CD4-positive, alpha-beta T cell treated with Interleukin-10 for 1 hour (primary cell): ENCODE measurements around the gene ZNG1A.
"Not testable (repeated sequence)": the region's sequence is repeated elsewhere in the genome, so short reads cannot be mapped to it uniquely, and the experiment has no call there.

Experiments
- DNase-seq: peaks from one replicate; pipeline ENCODE4 v3.0.0-alpha.2; 2020

The ZNG1A gene

DNA sequence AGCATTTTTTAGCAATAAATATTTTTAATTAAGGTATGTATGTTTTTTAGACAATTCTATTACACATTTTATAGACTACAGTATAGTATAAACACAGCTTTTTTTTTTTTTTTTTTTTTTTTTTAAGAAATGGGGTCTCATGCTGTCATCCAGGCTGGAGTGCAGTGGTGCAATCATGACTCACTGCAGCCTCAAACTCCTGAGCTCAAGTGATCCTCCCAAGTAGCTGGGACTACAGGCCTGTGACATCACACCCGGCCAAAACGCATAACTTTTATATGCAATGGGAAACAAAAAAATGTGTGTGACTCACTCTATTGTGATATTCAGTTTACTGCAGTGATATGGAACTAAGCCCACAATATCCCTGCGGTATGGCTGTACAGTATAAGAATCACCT lies 9.1 kb downstream of the ZNG1A start:
- not testable (repeated sequence) for DNase-seq

DNA sequence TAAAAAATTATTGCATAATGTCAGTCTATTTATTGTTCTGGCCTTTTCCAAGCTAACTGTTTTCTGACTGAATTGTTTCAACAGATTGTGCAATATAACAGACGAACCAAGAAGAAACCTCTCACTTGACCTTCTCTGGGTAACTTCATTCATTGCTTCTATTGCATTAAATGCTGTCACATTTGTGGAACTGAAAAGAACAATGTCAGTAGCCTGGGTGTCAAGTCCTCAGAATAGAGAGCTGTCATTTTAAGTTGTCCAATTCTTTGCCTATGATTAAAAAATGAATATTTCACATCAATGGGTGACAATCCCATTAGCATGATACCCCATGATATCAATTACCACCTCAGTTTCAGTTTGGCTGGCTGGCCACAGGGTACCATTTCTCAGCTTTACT lies 19.0 kb downstream of the ZNG1A start:
- DNase-seq: not testable (repeated sequence)

DNA sequence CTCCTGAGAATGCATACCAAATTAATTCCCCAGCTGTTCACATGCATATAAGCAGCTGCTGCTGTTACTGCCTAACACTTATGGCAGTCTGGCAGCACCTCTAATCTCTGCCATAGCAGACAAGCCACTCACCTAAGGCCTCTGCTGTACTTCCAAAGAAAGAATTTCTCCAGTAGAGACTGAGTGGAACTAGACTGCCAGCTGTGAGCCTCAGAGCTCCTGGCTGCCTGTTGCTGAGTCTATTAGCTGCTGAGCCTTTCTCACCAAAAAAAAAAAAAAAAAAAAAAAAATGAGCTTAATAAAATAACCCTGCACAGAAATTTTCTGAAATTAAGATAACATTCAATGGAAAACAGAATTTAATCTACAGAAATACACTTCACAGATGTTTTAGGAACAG lies 27.7 kb downstream of the ZNG1A start:
- DNase-seq: not testable (repeated sequence)

DNA sequence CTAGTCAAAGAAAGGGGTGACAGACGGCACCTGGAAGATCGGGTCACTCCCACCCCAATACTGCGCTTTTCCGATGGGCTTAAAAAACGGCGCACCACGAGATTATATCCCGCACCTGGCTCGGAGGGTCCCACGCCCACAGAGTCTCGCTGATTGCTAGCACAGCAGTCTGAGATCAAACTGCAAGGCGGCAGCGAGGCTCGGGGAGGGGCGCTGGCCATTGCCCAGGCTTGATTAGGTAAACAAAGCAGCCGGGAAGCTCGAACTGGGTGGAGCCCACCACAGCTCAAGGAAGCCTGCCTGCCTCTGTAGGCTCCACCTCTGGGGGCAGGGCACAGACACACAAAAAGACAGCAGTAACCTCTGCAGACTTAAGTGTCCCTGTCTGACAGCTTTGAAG lies 39.0 kb downstream of the ZNG1A start:
- not testable (repeated sequence) for DNase-seq

DNA sequence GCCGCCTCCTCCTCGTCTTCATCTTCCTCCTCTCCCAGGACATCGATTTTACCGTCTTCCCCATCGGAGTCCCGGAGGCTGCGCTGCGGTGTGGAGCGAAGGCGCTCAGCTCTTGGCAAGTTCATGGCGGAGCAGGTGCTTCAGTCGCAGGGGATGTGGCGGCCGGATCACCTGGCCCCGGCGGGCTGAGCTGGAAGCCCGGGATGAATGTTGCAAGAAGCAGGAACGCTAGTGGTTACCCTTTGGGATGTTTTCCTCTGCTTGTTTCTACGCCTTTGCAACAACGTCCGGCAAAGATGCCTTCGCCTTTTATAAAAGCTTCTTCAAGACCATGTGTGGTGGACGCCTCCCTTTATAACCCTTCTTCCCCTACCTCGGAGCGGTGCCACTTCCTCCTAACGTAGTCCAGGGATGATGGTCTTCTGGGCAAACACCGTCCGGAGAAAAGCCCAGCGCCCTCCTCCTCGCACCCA lies 60.8 kb downstream of the ZNG1A start, which contains the start of gene FOXD4:
Gene FOXD4 (minus strand): TSS at position 423 of the 473 bp plus-strand sequence. CDS start 298 bp downstream, at position 125.
- DNase-seq: not testable (repeated sequence)

DNA sequence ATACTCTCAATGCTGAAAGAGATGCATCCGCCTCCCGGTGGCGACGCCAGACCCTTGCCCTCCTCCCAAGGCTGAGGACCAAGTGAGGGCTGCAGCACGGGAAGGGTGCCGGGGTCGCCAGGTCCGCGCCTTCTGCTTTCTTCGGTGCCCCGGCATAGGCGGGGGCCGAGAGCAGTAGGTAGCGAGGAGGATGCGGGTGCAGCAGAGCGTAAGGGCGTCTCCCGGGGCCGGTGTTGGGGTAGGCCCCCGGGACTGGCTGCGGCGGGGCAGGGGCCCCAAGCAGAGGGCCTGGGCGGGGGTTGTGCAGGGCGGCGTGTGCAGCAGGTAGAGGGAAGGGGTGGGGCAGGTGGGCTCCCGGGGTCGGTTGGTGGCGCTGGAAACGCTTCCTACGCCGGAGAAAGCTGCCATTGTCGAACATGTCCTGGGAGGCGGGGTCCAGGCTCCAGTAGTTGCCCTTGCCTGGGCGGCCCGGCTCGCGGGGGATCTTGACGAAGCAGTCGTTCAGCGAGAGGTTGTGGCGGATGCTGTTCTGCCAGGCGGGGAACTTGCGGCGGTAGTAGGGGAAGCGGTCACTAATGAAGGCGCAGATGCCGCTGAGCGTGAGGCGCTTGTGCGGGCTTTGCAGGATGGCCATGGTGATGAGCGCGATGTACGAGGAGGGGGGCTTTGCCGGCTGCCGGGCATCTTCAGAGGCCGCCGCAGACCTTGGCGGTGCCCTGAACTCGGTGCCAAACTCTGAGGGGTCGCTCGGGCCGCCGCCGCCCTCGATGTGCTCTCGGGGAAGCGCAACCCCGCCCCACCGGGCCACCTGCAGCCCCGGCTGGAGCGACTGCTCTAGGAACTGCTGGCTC lies 61.5 kb downstream of the ZNG1A start:
- DNase-seq: peak; percentile 11

DNA sequence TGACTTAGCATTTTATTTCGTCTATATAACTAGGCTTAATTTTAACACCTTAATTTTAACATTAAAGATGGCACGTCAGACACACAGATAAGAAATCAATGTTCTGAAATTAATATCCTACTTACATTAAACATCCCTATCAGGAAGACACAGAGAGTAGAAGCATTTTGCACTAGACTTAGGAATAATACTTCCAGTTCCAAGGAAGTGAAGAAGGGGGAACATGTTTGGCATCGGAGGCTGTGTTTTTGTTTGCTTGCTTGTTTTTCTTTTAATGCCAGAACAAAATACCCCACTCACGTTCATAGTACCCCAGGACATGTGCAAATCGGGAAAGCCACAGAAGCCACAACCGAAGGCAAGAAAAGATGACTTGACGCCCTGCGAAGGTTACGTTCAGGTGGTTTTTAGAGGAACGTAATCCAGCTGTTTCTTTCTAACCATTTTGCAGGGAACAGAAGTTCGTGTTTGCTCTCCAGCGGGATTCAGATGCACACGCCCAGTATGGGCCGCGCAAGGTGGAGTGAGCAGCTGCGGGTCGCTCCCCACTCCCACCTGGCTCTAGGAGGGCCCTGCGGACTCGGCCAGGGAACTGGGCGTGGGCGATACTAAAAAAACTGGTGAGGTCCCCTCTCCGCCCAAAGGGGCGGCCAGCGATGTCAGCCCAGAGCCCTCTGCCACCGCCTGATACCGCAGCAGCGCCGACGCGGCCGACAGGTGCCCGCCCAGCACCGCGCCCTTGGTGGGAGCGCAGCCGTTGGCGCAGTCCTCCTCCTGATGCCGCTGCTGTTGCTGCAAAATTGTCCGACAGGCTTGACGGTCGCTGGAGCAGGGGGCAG lies 62.4 kb downstream of the ZNG1A start:
- DNase-seq: not testable (repeated sequence)

DNA sequence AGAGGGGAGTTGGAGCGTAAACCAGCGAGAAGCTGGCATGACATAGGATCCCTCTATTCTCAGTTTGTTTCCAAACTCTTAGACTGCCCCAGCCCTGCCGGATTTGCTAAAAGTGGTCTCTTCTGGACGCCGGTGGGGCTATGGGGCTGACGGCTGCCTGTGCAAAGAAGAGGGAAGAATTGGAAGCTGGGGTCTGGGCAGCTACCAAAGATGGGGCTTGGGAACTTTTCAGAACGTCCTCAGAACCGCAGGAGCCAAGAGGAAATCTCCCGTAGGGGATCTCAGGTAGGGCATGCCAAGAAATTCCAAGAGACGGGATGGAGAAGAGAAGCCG lies 63.8 kb downstream of the ZNG1A start:
- not testable (repeated sequence) for DNase-seq

DNA sequence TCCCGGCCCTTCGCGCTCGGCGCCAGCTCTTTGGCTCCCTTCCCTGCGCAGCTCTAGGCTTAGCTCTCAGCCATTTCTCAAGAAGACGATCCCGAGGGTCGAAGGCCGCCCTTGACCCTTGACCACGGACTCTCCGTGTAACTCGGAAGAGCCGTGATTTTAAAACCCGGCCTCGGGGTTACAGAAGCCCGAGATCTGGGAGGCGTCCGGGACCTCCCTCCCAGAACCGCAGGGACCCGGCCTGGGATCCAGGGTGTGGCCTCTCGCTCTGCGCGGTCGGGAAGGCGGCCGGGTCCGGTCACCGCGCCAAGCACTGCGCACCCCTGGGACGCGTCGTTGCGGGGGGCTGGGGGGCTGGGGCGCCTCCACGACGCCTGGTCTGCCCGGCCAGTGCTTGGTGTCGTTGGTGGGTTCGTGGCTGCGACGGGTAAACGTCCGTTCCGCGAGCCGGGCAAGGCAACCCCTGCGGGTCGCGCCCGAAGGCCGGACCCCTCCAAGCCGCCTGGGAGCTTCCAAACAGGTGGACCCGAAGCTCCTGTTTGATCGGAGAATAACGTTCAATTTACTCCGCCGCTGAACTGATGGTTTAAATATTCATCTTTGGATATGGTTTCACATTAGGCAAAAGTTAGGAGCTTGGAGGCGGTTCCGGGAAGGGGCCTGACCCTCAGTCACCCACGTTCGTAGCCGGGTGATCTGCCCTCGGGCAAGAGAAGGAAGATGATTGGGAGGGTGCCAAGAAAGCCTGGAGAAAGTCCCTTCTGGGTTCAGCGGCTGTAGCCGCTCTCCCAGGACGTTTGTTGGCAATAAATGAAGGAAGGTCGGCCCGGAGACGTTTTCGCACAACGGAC lies 64.4 kb downstream of the ZNG1A start:
- peak; percentile 19 for DNase-seq

DNA sequence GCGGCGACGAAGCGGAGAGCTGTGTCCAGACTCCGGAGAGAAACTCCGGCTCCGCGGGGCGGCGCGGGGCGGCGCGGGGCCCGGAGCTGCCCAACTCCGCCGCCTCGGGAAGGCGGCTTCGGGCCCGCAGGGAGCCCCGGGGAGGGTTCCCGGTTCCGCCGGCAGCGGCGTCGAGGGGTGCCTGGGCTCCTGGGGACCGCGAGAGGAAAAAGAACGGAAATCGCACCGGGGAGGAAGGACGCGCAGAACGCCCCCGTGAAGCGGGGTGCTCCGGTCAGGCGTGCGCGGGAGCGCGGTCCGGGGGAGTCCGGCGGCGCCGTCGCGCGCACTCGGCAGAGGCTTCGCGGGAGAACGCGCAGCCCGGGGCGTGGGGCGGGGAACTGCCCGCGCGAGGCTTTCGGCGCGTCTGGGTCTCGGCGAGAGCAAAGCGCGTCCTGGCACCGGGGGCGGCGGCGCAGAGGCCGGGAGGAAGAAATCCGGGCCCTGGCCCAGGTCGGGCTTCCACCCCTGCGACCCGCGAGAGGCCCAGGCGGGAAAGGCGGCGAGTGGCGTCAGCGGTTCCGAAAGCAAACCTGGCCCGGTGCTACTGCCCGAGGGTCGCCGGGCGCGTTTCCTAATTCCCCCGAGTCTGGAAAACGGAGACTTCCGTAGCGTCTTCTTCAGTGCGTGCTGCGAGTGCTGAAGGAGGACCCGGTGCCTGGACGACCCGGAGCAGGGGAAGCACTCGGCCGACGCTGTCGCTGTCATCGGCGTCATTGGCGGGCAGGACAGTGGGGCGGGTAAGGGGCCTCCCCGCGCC lies 65.2 kb downstream of the ZNG1A start:
- DNase-seq: peak; percentile 41

DNA sequence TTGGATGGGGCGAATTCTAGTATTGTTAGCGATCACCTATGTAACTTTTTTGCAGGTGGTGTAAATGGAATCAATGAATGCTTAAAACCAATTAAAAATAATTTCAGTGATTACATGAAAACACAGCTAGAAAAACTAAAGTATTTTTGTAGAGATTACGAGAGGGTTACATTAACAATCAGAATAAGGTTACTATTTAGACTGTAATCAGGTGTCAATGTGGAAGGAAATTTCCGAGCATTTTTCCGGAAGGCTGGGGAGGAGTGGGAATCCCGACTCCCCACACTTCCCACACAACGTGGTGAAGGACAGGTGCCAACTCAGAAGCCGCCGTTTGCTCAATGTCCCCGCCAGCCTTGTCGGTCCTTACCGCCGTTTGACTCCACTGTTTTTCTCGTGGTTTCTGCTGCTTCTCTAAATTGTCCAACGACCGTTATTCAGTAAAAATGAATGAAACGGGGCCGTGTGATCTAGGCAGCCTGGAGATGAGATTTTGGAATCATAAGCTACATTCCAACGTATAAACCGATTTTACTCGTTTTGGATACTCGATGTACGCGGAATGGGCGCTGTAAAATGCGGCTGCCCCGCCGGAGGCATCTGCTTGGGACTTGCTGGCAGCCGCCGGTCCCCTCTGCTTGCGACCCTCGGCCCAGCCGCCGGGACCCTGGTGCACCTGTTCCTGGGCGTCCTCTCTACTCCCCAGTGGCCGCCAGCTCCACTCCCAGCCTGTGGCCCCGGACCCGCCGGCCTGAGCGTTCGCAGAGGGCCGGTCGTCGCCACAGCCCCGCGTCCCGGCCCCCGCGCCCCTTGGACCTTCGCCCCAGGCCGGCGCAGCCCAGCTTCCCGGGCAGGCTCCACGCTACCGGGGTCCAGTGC lies 66.0 kb downstream of the ZNG1A start:
- peak; percentile 13 for DNase-seq

DNA sequence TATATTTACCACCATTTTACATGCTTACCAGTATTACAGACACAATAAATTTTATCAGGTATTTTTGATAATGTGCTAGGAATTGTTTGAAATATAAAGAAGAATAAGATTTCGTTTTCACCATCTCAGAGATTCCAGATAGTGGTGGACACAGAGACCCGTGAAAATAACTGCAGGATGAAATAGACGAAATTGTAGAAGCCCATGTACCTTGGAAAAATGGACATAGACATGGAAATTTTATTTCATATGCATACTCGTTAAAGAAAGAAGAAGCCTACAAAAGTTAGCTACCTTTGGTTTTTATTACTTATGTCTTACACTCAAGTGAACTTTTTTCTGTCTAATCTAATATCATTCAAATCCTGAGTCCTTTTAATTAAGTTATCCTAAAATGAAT lies 68.2 kb downstream of the ZNG1A start:
- not testable (repeated sequence) for DNase-seq

DNA sequence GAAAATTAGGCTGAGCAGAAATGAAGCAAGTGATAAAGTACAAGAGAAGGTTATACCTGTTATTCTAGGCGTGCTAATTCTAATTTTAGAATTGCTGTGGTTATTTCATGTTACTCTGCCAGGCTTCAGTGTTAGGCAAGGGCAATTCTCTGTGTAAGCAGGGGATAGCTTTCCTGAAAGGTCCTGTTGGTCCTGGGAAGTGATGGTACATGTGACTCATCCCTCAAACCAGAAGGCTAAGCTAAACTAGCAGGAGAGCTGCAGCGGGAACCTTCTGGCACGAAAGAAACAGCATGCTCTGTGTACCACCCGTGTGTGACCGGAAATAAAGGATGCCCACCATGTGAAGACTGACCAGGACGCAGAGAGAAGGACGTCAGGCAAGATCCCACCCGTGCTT lies 69.3 kb downstream of the ZNG1A start:
- DNase-seq: not testable (repeated sequence)

DNA sequence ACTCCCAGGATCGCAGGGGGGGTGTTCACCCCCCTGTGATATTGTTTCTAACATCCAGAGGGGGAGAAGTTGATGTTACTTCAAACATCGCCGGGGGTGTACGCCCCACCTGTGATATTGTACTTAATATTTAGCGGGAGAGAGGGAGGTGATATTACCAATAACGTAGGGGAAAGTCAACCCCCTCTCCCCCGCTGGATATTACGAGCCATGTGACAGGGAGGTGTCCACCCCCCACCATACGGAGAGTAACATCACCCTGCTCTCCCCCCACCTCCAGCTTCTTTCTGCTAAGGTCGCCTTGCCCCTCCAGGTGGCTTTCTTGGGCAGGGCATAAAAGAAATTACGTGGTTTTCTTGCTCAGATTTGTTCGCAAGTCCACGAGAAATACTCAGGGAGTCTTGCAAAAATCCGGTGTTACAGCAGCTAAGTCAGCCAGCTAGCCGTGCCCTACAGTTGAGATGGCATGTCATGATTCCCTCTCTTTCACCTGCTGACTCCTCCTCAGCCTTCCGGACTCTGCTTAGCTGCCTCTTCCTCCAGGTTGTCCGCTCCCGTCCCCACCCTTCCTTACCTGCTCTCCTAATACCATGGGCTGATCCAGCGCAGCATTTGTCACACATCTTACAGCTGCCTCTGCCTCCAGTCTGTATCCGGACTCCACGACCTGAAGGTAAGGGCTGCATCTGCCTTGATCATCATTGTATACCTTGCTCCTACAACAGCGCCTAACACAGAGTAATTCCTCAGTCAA lies 69.9 kb downstream of the ZNG1A start:
- DNase-seq: not testable (repeated sequence)

DNA sequence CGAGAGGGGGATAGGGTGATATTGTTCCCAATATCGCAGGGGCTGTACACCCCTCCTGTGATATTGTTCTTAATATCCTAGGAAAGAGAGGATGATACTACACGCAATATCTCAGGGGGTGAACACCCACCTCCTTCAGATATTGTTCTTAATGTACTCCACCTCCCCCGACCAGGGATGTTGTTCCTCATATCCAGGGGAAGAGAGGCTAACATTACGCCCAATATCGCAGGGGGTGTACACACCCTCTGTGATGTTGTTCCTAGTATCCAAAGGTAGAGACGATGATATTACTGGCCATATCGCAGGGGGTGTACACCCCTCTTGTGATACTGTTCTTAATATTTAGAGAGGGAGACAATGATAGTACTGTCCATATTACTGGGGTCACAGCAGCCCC lies 72.9 kb downstream of the ZNG1A start:
- DNase-seq: not testable (repeated sequence)

DNA sequence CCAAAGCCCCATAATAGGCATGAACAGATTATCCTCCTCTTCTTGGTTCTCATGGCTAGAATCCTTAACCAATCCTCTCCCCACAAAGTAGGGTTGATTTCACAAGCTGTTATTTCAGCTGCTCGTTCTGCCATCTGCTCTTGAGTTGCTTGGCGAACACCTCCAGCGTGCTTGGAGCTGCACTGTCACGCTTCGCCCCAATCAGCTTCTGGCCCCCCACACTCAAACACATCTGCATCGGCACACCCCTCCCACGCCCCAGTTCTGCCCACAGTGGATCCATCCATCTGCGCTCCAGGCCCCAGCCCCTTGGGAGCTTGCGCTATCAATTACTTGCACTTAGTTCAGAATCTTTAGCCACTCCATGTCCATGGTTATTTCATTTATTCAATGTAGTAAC lies 78.4 kb downstream of the ZNG1A start:
- not testable (repeated sequence) for DNase-seq

DNA sequence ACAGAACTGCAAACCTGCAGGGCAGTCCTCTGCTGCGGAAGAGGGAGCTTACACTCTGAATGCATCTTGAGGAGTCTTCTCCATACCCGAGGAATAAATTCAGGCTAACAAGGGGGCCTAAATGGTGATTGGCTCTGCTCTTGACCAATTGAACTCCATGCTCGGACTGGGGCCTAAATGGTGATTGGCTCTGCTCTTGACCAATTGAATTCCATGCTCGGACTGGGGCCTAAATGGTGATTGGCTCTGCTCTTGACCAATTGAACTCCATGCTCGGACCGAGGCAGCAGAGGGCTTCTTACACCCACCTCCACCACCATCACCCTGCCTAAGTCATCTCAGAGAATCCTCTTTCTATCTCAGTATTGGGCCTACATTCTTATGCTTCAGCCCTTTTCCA lies 79.0 kb downstream of the ZNG1A start:
- not testable (repeated sequence) for DNase-seq

DNA sequence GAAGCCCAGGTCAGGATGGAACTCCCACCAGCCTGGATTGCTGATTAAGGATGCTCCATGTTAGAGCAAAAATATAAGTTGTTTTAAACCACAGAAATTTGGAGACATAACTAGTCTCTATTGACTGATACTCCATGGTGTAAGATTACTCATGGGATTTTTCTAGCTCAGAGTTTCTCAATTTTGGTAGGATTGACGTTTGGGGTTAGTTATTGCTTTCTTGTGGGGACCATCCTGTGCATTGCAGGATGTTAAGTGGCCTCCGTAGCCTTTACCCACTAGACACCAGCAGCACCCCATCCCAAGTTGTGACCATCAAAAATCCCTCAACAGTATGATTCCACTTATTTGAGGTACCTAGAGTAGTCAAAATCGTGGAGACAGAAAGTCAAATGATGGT lies 80.1 kb downstream of the ZNG1A start:
- not testable (repeated sequence) for DNase-seq

DNA sequence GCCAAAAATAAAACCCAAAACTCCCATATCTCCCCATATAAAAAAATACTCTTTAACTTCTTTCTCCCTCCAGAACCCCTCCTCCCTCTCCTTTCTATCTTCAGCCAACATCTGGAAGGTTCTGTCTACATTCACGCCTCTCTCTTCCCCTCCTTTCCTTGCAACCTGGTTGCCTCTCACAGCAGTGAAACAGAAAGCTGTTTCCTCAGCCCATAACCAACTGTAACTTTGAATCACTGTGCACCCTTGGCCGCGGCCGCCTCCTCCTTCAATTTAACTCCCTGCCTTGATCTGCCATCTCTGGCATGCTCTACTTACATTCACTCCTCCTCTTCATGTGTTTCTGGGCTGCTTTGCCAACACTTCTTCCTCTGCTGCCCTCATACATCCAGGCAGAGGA lies 83.9 kb downstream of the ZNG1A start:
- DNase-seq: not testable (repeated sequence)

DNA sequence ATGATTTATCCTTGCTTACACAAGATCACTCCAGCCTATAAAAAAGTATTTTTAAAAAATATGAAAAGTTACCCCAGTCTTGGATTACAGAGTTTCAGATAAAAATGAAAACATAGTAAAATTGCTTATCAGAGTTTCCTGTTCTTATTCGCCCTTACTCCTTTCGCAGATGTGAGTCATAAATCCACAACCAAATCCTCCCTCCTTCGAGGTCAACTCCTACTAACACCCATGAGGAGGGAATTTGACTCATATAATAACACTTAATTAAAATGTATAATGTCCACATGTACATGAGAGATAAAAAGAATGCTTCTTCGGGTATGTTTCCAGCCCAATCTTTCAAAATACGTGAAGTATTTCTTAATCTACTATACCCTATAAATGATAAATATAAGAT lies 84.5 kb downstream of the ZNG1A start:
- not testable (repeated sequence) for DNase-seq
